H4 (cell line): ENCODE measurements around the gene SIX4. TPM values are rescaled to one million over a fixed set of nuclear protein-coding genes. Genes with fewer than 3 reads are reported as not detected.

ENCODE experiments used
- total RNA-seq: library from RNA; depleted of rRNA; stranded (reverse); fragments of >200 nt; shearing (Covaris generic); gene quantifications from 2 replicates; pipeline ENCODE4 v1.2.3, GENCODE V29; 2014; rRNA removed

Gene SIX4
- total RNA-seq, 1 experiment from 2014 or later: 12.6 TPM

Other genes with a start within 250 kb of the SIX4 start
- not detected in 2 replicates for gene C14orf39, start 238.3 kb downstream of the SIX4 start, total RNA-seq
- not detected in 2 replicates for gene SIX6, start 215.2 kb downstream of the SIX4 start, total RNA-seq
- gene SIX1, start 74.9 kb downstream of the SIX4 start, total RNA-seq: 18.4 and 23.3 TPM in 2 replicates
- gene MNAT1, start 10.4 kb upstream of the SIX4 start, total RNA-seq: 65.5 and 76.7 TPM in 2 replicates